Endothelial cell of umbilical vein (primary cell): ENCODE measurements around the gene THSD8.

Experiments
- CTCF ChIP-seq, 2 donors: IDR thresholded peaks; 1 replicate in 1 of 2; 2 replicates in 1 of 2; pipeline ENCODE4 v1.5.1; 2011; ENCODE audit warnings: low read length in 2 of 2, mild to moderate bottlenecking in 2 of 2, moderate library complexity in 2 of 2, control low read depth in 1 of 2, inconsistent platforms in 1 of 2, low read depth in 1 of 2; ENCODE audit not compliant: insufficient read depth in 1 of 2; ENCODE audit errors: extremely low read depth in 1 of 2
- EZH2 ChIP-seq: IDR thresholded peaks from 2 replicates; pipeline ENCODE4 v1.6.1; 2012; ENCODE audit warnings: borderline replicate concordance, low read depth, mild to moderate bottlenecking, moderate library complexity, low read length, inconsistent platforms; ENCODE audit not compliant: severe bottlenecking
- GATA2 ChIP-seq: IDR thresholded peaks from 2 replicates; pipeline ENCODE4 v1.7.0; 2011; ENCODE audit warnings: low read depth, mild to moderate bottlenecking, moderate library complexity, mixed read lengths, low read length; ENCODE audit not compliant: insufficient read length, insufficient read depth
- JUN ChIP-seq: IDR thresholded peaks from 2 replicates; pipeline ENCODE4 v1.6.1; 2011; ENCODE audit warnings: borderline replicate concordance, low read depth; ENCODE audit not compliant: insufficient read length, insufficient read depth
- MAX ChIP-seq: IDR thresholded peaks from 2 replicates; pipeline ENCODE4 v1.6.1; 2011; ENCODE audit not compliant: insufficient read depth, insufficient read length
- POLR2A ChIP-seq: IDR thresholded peaks from 2 replicates; pipeline ENCODE4 v1.6.1; 2012; ENCODE audit warnings: low read depth, mild to moderate bottlenecking, control low read depth, low read length
- POLR2AphosphoS5 ChIP-seq: IDR thresholded peaks from 2 replicates; pipeline ENCODE4 v1.6.1; 2012; ENCODE audit warnings: low read depth, mild to moderate bottlenecking, control low read depth, low read length, moderate library complexity; ENCODE audit not compliant: insufficient read depth

- TF ChIP-seq CTCF (IDR thresholded peaks at IDR 0.05; ENCODE audit: extremely low read depth in 1 of 2, insufficient read depth in 1 of 2, low read depth in 1 of 2, low read length in 2 of 2) (no peak), POLR2AphosphoS5 (peak; percentile 52), EZH2 (no peak), POLR2A (no peak), GATA2 (no peak), MAX (no peak), JUN (no peak)
Observed at GRCh38 chr19:12789904-12790619, 11.8 kb upstream of the THSD8 start.
